Vagina (tissue), 2 donors: ENCODE measurements around the gene VWDE.

ENCODE experiments used
- POLR2AphosphoS5 ChIP-seq, 2 donors: sonication (generic); formaldehyde crosslinking; IDR thresholded peaks; one replicate each; pipeline ENCODE4 v1.9.0; 2017; ENCODE audit warnings: antibody characterized with exemption in 2 of 2, mild to moderate bottlenecking in 2 of 2, low read depth in 1 of 2; ENCODE audit not compliant: insufficient read depth in 1 of 2
- TF ChIP-seq, protein P1 (sequence below), 3 experiments: fragments of 450-650 bp in 2 of 3; fragments of 200-600 bp in 1 of 3; sonication (generic) in 1 of 3; IDR thresholded peaks; one replicate each; pipeline ENCODE4 v1.5.1; 2017 to 2019; ENCODE audit warnings: antibody characterized with exemption in 3 of 3, mild to moderate bottlenecking in 2 of 3, moderate library complexity in 2 of 3

DNA sequence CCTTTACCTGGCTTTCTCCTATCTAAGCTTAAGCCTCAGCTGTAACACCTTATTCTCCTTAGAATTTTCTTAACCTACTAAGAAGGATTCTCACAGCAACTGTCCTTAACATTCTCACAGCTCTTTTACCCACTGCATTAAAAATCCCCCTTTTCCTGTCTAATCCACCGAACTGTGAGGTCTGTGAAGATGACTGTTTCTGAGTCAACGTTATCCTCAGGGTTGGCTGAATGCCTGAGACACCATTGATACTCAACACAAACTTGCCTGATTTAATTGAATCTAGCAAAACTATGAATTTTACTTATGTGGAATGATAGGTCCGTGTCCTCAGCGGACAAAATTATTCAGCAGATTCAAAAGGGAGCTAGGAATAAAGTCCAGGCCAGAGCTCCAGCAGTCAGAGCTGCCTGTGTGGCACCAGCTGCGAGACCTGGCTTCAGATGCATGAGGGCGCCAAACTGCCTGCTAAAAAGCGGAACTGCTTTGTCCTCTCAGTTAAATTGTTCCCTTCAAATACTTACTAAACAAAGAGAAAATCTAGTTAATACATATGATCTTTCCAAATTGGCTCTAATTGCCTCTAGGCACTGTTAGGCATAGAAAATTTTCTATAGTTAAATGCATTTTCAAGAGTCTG lies 33.4 kb upstream of the VWDE start:
- TF ChIP-seq POLR2AphosphoS5 (IDR thresholded peaks at IDR 0.05; ENCODE audit: insufficient read depth in 1 of 2, low read depth in 1 of 2), result no peak
- TF ChIP-seq, protein P1, sequence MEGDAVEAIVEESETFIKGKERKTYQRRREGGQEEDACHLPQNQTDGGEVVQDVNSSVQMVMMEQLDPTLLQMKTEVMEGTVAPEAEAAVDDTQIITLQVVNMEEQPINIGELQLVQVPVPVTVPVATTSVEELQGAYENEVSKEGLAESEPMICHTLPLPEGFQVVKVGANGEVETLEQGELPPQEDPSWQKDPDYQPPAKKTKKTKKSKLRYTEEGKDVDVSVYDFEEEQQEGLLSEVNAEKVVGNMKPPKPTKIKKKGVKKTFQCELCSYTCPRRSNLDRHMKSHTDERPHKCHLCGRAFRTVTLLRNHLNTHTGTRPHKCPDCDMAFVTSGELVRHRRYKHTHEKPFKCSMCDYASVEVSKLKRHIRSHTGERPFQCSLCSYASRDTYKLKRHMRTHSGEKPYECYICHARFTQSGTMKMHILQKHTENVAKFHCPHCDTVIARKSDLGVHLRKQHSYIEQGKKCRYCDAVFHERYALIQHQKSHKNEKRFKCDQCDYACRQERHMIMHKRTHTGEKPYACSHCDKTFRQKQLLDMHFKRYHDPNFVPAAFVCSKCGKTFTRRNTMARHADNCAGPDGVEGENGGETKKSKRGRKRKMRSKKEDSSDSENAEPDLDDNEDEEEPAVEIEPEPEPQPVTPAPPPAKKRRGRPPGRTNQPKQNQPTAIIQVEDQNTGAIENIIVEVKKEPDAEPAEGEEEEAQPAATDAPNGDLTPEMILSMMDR (IDR thresholded peaks at IDR 0.05), result no peak
